Sigmoid colon (tissue), 7 donors: ENCODE data around the gene SLC37A4. TPM values are rescaled to one million over a fixed set of nuclear protein-coding genes. Genes with fewer than 3 reads are reported as not detected.

Experiments
- DNase-seq: peaks from one replicate; pipeline ENCODE4 v3.0.0-alpha.2; 2019
- H3K27ac ChIP-seq, 4 donors: fragments of 200-600 bp; sonication (generic); one replicate each; pipeline ENCODE4 v1.5.1; 2016 to 2019; ENCODE audit warnings: mild to moderate bottlenecking in 1 of 4
- H3K27me3 ChIP-seq, 3 donors: fragments of 200-600 bp; sonication (generic); one replicate each; pipeline ENCODE4 v1.5.1; 2019; ENCODE audit warnings: mild to moderate bottlenecking in 1 of 3
- H3K36me3 ChIP-seq, 4 donors: fragments of 200-600 bp; sonication (generic); one replicate each; pipeline ENCODE4 v1.5.1; 2016 to 2019
- H3K4me1 ChIP-seq, 4 donors: fragments of 200-600 bp; sonication (generic); one replicate each; pipeline ENCODE4 v1.5.1; 2017 to 2019
- H3K4me3 ChIP-seq, 4 donors: fragments of 200-600 bp; sonication (generic); one replicate each; pipeline ENCODE4 v1.5.1; 2017 to 2019; ENCODE audit warnings: mild to moderate bottlenecking in 2 of 4, moderate library complexity in 1 of 4
- H3K9me3 ChIP-seq, 4 donors: fragments of 200-600 bp in 3 of 4; sonication (generic) in 3 of 4; one replicate each; pipeline versions ENCODE4 v1.5.1 to v1.6.1; 2013 to 2019
- EP300 ChIP-seq, 4 donors: sonication (generic); formaldehyde crosslinking; IDR thresholded peaks; one replicate each; pipeline ENCODE4 v1.6.1; 2017; ENCODE audit warnings: antibody characterized with exemption in 4 of 4
- POLR2A ChIP-seq, 2 donors: fragments of 450-650 bp; IDR thresholded peaks; one replicate each; pipeline ENCODE4 v1.6.1; 2016; ENCODE audit warnings: antibody characterized with exemption in 2 of 2, mild to moderate bottlenecking in 2 of 2, moderate library complexity in 2 of 2
- POLR2AphosphoS5 ChIP-seq, 4 donors: sonication (generic); formaldehyde crosslinking; IDR thresholded peaks; one replicate each; pipeline ENCODE4 v1.6.1; 2017; ENCODE audit warnings: antibody characterized with exemption in 4 of 4
- WGBS, 2 donors: extraction: QIAGEN DNeasy Blood & Tissue Kit; methylation state at CpG; one replicate each; pipeline ENCODE4 v1.1.7; 2013; 5-methylcytosine and 5-hydroxymethylcytosine counted together
- intact Hi-C: fragments of 100-400 bp; cut with DNase I; formaldehyde crosslinking; loops from one replicate; pipeline ENCODE4 v1.15.1; 2023
- polyA plus RNA-seq, 3 donors: library from polyadenylated mRNA; stranded (reverse); fragments of 200-250 nt; gene quantifications; one replicate each; pipeline ENCODE4 v1.2.3, GENCODE V29; 2013
- small RNA-seq, 3 donors: library from RNA; depleted of rRNA; stranded (forward); fragments of <200 nt; gene quantifications; one replicate each; pipeline ENCODE3, GENCODE V24; 2016
- total RNA-seq, 4 donors: library from RNA; depleted of rRNA; stranded (reverse); fragments of >200 nt; gene quantifications; one replicate each; pipeline ENCODE4 v1.1.0, GENCODE V29; 2016
- TF ChIP-seq, protein P1 (sequence below), 4 experiments: fragments of 450-650 bp in 3 of 4; fragments of 200-600 bp in 1 of 4; IDR thresholded peaks; one replicate each; pipeline ENCODE4 v1.5.1; 2016 to 2019; ENCODE audit warnings: antibody characterized with exemption in 4 of 4, mild to moderate bottlenecking in 3 of 4, moderate library complexity in 2 of 4
- donor health status: healthy with polysubstance abuse.
- donor health status: Bipolar disorder and iron deficiency.
- donor health status: healthy.

SLC37A4 gene
- total and polyA plus RNA-seq, 7 donors = 8.0 to 31.5 (median 11.1) TPM

DNA sequence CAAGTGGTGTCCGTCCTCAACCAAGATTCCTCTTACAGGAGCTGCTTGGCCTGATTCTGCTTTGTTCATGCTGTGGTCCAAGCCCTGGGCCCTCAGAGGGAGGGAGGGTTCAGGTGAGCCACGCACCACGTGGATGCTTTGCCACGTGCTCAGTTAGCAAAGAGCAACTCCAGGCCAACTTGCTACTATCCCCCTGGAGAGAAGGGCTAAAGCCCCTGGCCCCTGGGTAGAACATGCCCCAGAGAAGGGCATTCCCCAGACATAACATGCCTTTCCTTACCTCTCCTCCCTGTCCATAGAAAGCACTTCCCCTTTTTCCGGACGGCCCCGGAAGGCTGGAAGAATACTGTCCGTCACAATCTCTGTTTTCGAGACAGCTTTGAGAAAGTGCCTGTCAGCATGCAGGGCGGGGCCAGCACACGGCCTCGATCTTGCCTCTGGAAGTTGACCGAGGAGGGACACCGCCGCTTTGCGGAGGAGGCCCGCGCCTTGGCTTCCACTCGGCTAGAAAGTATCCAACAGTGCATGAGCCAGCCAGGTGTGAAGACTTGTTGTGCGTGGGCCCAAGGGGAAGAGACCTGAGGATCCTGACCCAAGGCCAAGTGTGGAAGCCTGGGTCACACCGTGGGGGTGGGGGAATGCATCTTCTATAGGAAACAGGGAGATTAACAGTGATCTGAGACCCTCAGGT is 50.3 kb downstream of the SLC37A4 start:
- peaks cover 0 to 6% (median 0%) of the 10 kb centered on the region in 4 donors for H3K4me1 ChIP-seq
- no peak overlapping the region for H3K27ac ChIP-seq
- H3K4me3 ChIP-seq = no peak overlapping the region
- DNase-seq = peak; percentile 73
- peaks cover 0 to 14% (median 5%) of the 10 kb centered on the region in 3 donors for H3K27me3 ChIP-seq
- 31 to 47% methylated on average over 21 of the region's 21 CpGs for WGBS, 2 donors
- no peaks in the 10 kb centered on the region for H3K9me3 ChIP-seq
- TF ChIP-seq POLR2A (IDR thresholded peaks at IDR 0.05) (no peak), EP300 (IDR thresholded peaks at IDR 0.05) (no peak), POLR2AphosphoS5 (IDR thresholded peaks at IDR 0.05) (no peak)
- TF ChIP-seq, protein P1, sequence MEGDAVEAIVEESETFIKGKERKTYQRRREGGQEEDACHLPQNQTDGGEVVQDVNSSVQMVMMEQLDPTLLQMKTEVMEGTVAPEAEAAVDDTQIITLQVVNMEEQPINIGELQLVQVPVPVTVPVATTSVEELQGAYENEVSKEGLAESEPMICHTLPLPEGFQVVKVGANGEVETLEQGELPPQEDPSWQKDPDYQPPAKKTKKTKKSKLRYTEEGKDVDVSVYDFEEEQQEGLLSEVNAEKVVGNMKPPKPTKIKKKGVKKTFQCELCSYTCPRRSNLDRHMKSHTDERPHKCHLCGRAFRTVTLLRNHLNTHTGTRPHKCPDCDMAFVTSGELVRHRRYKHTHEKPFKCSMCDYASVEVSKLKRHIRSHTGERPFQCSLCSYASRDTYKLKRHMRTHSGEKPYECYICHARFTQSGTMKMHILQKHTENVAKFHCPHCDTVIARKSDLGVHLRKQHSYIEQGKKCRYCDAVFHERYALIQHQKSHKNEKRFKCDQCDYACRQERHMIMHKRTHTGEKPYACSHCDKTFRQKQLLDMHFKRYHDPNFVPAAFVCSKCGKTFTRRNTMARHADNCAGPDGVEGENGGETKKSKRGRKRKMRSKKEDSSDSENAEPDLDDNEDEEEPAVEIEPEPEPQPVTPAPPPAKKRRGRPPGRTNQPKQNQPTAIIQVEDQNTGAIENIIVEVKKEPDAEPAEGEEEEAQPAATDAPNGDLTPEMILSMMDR (IDR thresholded peaks at IDR 0.05) = no peak
- intact Hi-C loops = no loop called here
- H3K36me3 ChIP-seq = no peaks in the 10 kb centered on the region

DNA sequence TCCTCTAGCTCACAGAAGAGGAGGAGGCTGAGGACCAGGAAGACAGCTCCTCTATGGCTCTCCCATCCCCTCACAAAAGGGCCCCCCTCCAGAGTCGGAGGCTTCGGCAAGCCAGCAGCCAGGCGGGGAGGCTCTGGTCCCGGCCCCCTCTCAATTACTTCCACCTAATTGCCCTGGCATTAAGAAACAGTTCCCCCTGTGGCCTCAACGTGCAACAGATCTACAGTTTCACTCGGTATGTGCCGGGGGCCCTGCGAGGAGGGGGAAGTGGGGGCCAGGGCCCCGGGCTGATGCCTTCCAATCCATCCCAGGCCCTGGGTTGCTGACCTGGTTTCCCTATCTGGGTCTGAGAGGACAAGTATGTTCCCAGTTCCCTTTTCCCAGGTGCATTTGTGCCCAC is 51.2 kb downstream of the SLC37A4 start:
- no peak overlapping the region for H3K4me3 ChIP-seq
- H3K4me1 ChIP-seq = peaks cover 0 to 6% (median 0%) of the 10 kb centered on the region in 4 donors
- TF ChIP-seq POLR2AphosphoS5 (IDR thresholded peaks at IDR 0.05) (no peak), EP300 (IDR thresholded peaks at IDR 0.05) (no peak), POLR2A (IDR thresholded peaks at IDR 0.05) (no peak)
- TF ChIP-seq, protein P1 (IDR thresholded peaks at IDR 0.05) = no peak
- peaks cover 0 to 14% (median 5%) of the 10 kb centered on the region in 3 donors for H3K27me3 ChIP-seq
- intact Hi-C loops = no loop called here
- no peaks in the 10 kb centered on the region for H3K9me3 ChIP-seq
- DNase-seq = no peak
- H3K36me3 ChIP-seq = no peaks in the 10 kb centered on the region
- 44 to 76% methylated on average over 9 of the region's 9 CpGs for WGBS, 2 donors
- no peak overlapping the region for H3K27ac ChIP-seq

DNA sequence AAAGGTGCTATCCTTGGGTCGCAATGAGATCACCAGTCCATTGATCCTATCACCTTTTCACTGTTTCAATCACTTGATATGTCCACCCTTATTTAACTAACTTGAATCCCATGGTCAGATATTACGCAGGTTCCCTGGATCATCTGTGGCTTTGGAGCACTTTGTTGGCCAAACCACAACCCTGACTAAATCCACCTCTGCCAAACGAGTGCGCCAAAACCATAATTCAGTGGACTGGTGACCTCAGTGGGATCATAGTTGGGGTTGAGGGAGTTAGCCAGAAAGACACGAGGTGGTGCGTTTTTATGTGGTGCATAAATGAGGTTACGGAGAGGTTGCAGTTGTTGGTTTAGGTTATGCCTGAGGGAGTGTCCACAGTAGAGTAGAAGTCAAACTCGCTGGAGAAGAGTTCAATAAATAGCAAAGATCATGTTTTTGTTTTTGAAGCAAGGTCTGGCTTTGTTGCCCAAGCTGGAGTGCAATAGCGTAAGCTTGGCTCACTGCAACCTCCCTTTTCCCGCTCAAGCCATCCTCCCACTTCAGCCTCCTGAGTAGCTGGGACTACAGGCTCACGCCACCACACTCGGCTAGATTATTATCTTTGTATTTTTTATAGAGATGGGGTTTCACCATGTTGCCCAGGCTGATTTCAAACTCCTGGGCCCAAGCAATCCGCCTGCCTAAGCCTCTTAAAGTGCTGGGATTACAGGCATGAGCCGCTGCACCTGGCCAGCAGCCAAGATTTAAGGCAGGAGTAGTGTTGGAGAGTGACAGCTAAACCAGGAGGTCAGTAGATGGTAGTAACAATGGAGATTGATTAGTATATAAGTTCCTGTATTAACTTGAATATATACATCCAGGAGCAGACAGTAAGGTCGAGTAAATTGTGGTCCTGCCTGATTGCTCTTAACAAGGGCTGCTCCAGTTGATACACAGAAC is 54.6 kb downstream of the SLC37A4 start:
- Histone ChIP-seq H3K4me3 (no peak overlapping the region), H3K4me1 (peaks cover 0 to 6% (median 0%) of the 10 kb centered on the region in 4 donors), H3K9me3 (no peaks in the 10 kb centered on the region), H3K27ac (no peak overlapping the region), H3K27me3 (peaks cover 0 to 22% (median 15%) of the 10 kb centered on the region in 3 donors), H3K36me3 (no peaks in the 10 kb centered on the region)
- no peak for DNase-seq
- TF ChIP-seq EP300 (IDR thresholded peaks at IDR 0.05) (no peak), POLR2AphosphoS5 (IDR thresholded peaks at IDR 0.05) (no peak), POLR2A (IDR thresholded peaks at IDR 0.05) (no peak)
- TF ChIP-seq, protein P1 (IDR thresholded peaks at IDR 0.05) = no peak
- intact Hi-C loops = no loop called here
- 77 to 83% methylated on average over 15 of the region's 15 CpGs for WGBS, 2 donors

Small RNA genes lying within 50 kb of the gene (small RNA-seq; reads per million reads assigned to genes)
- gene AP003392.2 = 0 reads per million in 3 donors
- gene RF00017 = 0 reads per million in 3 donors
- gene RF00019 = 0 reads per million in 3 donors

Other genes with a start within 250 kb of the SLC37A4 start
- gene DDX6, start 239.7 kb downstream of the SLC37A4 start, total RNA-seq = 100 to 1,000 TPM in 3 of 4 donors, 10 to 100 TPM in 1; 97.8 to 137 (median 121) TPM
- 10 to 100 TPM; 19.2 to 37.8 (median 20.8) TPM for gene DDX6, start 239.7 kb downstream of the SLC37A4 start, polyA plus RNA-seq
- not detected for gene CXCR5, start 147.0 kb downstream of the SLC37A4 start, total RNA-seq
- gene CXCR5, start 147.0 kb downstream of the SLC37A4 start, polyA plus RNA-seq = 10 to 100 TPM in 1 of 3 donors, under 1 TPM in 2; under 0.01 to 11.5 (median 0.23) TPM
- gene BCL9L, start 105.0 kb downstream of the SLC37A4 start, total RNA-seq = 10 to 100 TPM in 3 of 4 donors, 1 to 10 TPM in 1; 7.9 to 46.5 (median 10.8) TPM
- 10 to 100 TPM in 1 of 3 donors, 1 to 10 TPM in 2; 4.8 to 33.2 (median 7.4) TPM for gene BCL9L, start 105.0 kb downstream of the SLC37A4 start, polyA plus RNA-seq
- not detected for gene UPK2, start 74.6 kb downstream of the SLC37A4 start, total RNA-seq
- gene UPK2, start 74.6 kb downstream of the SLC37A4 start, polyA plus RNA-seq = not detected
- gene FOXR1, start 59.1 kb downstream of the SLC37A4 start, total RNA-seq = not detected
- gene FOXR1, start 59.1 kb downstream of the SLC37A4 start, polyA plus RNA-seq = not detected
- gene CENATAC, start 32.7 kb downstream of the SLC37A4 start, total RNA-seq = 10 to 100 TPM; 29.6 to 60.5 (median 40.7) TPM
- gene CENATAC, start 32.7 kb downstream of the SLC37A4 start, polyA plus RNA-seq = 10 to 100 TPM in 1 of 3 donors, 1 to 10 TPM in 2; 5.3 to 24.6 (median 7.2) TPM
- gene RPS25, start 12.5 kb downstream of the SLC37A4 start, total RNA-seq = 1,000 to 10,000 TPM; 1,350 to 3,369 (median 2,098) TPM
- gene RPS25, start 12.5 kb downstream of the SLC37A4 start, polyA plus RNA-seq = 1,000 to 10,000 TPM; 2,091 to 3,409 (median 2,533) TPM
- 10 to 100 TPM; 32.4 to 60.3 (median 47.5) TPM for gene TRAPPC4, start 12.1 kb downstream of the SLC37A4 start, total RNA-seq
- gene TRAPPC4, start 12.1 kb downstream of the SLC37A4 start, polyA plus RNA-seq = 10 to 100 TPM; 49.9 to 90.9 (median 74.5) TPM
- 10 to 100 TPM; 26.6 to 37.6 (median 30.7) TPM for gene HYOU1, start 26.3 kb upstream of the SLC37A4 start, total RNA-seq
- 100 to 1,000 TPM in 1 of 3 donors, 10 to 100 TPM in 1, 1 to 10 TPM in 1; 6.0 to 106 (median 22.0) TPM for gene HYOU1, start 26.3 kb upstream of the SLC37A4 start, polyA plus RNA-seq
- gene VPS11, start 36.9 kb upstream of the SLC37A4 start, total RNA-seq = 10 to 100 TPM; 26.0 to 37.0 (median 30.8) TPM
- gene VPS11, start 36.9 kb upstream of the SLC37A4 start, polyA plus RNA-seq = 10 to 100 TPM; 13.4 to 29.2 (median 27.0) TPM
- 10 to 100 TPM in 1 of 4 donors, 1 to 10 TPM in 3; 5.6 to 15.2 (median 6.6) TPM for gene HMBS, start 54.0 kb upstream of the SLC37A4 start, total RNA-seq
- gene HMBS, start 54.0 kb upstream of the SLC37A4 start, polyA plus RNA-seq = 10 to 100 TPM; 20.3 to 39.3 (median 22.2) TPM
- gene DPAGT1, start 71.0 kb upstream of the SLC37A4 start, total RNA-seq = 10 to 100 TPM; 16.1 to 22.1 (median 16.8) TPM
- 10 to 100 TPM in 1 of 3 donors, 1 to 10 TPM in 2; 4.2 to 44.6 (median 6.9) TPM for gene DPAGT1, start 71.0 kb upstream of the SLC37A4 start, polyA plus RNA-seq
- gene C2CD2L, start 76.5 kb upstream of the SLC37A4 start, total RNA-seq = 1 to 10 TPM; 5.3 to 8.0 (median 5.8) TPM
- 10 to 100 TPM in 1 of 3 donors, 1 to 10 TPM in 2; 6.0 to 22.6 (median 7.6) TPM for gene C2CD2L, start 76.5 kb upstream of the SLC37A4 start, polyA plus RNA-seq
- gene HINFP, start 90.7 kb upstream of the SLC37A4 start, total RNA-seq = 10 to 100 TPM; 15.0 to 33.0 (median 21.2) TPM
- gene HINFP, start 90.7 kb upstream of the SLC37A4 start, polyA plus RNA-seq = 10 to 100 TPM; 12.0 to 23.2 (median 20.1) TPM
- under 1 TPM in 3 of 4 donors, not detected in 1; under 0.01 to 0.55 (median 0.27) TPM for gene ABCG4, start 118.2 kb upstream of the SLC37A4 start, total RNA-seq
- gene ABCG4, start 118.2 kb upstream of the SLC37A4 start, polyA plus RNA-seq = under 1 TPM in 2 of 3 donors, not detected in 1; under 0.01 to 0.26 TPM
- gene NLRX1, start 137.8 kb upstream of the SLC37A4 start, total RNA-seq = 10 to 100 TPM; 10.7 to 21.9 (median 12.6) TPM
- gene NLRX1, start 137.8 kb upstream of the SLC37A4 start, polyA plus RNA-seq = 1 to 10 TPM; 3.9 to 9.3 (median 4.2) TPM
- 1 to 10 TPM in 1 of 4 donors, not detected in 3; 1.8 TPM for gene NHERF4, start 154.6 kb upstream of the SLC37A4 start, total RNA-seq
- 10 to 100 TPM; 25.8 to 48.1 (median 37.7) TPM for gene NHERF4, start 154.6 kb upstream of the SLC37A4 start, polyA plus RNA-seq
- 10 to 100 TPM; 11.8 to 17.7 (median 13.1) TPM for gene CBL, start 175.5 kb upstream of the SLC37A4 start, total RNA-seq
- 1 to 10 TPM; 1.8 to 8.6 (median 3.7) TPM for gene CBL, start 175.5 kb upstream of the SLC37A4 start, polyA plus RNA-seq